ENCODE data around the gene ZNF813. TPM values are rescaled to one million over a fixed set of nuclear protein-coding genes. Genes with fewer than 3 reads are reported as not detected.
A peak's percentile ranks its signal among the peaks of the same experiment; 100 is the strongest.

Gene ZNF813
- total and polyA plus RNA-seq, 9 of the 15 experiments (the other 6 are each of a cell fraction or from before 2014, with no cell fraction given), result 1.3 to 8.0 (median 5.3) TPM

DNA sequence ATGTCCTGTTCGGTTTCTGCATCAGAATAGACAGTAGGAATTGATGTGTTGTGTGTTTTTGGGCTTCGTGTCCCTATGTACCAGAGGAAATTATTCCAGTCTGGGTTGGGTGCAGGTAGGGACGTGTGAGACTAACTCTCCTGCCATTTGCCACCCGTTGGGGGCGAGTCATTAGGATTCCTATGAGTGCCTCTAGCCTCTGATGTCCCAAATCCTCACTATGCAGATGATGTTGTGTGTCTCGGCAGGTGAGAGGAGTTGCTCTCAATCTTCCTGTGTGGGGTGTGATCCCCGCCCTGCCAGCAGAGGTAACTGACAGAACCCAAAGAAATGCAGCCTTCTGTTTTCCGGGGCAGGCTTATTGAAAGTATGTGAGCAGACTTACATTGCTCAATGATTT, 39.2 kb downstream of the ZNF813 start (continued):
- no peak for TF ChIP-seq ZNF445 (CRISPR knock-in tag; IDR thresholded peaks at IDR 0.05; ENCODE audit: low read depth)
- TF ChIP-seq, protein P1, sequence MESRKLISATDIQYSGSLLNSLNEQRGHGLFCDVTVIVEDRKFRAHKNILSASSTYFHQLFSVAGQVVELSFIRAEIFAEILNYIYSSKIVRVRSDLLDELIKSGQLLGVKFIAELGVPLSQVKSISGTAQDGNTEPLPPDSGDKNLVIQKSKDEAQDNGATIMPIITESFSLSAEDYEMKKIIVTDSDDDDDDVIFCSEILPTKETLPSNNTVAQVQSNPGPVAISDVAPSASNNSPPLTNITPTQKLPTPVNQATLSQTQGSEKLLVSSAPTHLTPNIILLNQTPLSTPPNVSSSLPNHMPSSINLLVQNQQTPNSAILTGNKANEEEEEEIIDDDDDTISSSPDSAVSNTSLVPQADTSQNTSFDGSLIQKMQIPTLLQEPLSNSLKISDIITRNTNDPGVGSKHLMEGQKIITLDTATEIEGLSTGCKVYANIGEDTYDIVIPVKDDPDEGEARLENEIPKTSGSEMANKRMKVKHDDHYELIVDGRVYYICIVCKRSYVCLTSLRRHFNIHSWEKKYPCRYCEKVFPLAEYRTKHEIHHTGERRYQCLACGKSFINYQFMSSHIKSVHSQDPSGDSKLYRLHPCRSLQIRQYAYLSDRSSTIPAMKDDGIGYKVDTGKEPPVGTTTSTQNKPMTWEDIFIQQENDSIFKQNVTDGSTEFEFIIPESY (CRISPR knock-in tag; IDR thresholded peaks at IDR 0.05), result no peak
- TF ChIP-seq MTA1 (IDR thresholded peaks at IDR 0.05; ENCODE audit: borderline replicate concordance), result no peak
- TF ChIP-seq FOS (IDR thresholded peaks at IDR 0.05; ENCODE audit: extremely low read depth, insufficient read length), result no peak
- no peak for TF ChIP-seq SRSF7 (optimal IDR thresholded peaks at IDR 0.05; ENCODE audit: low read depth, low read length)
- TF ChIP-seq PPARD (CRISPR knock-in tag; IDR thresholded peaks at IDR 0.05), result no peak
- TF ChIP-seq MCM2 (IDR thresholded peaks at IDR 0.05; ENCODE audit: low read depth), result no peak

GRCh38 chr19:53507523-53508442, 40.2 kb downstream of the ZNF813 start:
- ChIA-PET POLR2A (interaction anchor here (0.6 to 1.1 kb wide), 3 partner anchors 8 to 94 kb away, joined by 3 to 5 read pairs (median 3); no protein-coding TSS in a partner anchor), CTCF (ENCODE audit: low intra/inter-chr PET ratio) (no interaction called here)
- WGBS (ENCODE audit: insufficient coverage, low coverage, missing lambda C conversion rate), result under 1% methylated on average over 14 of the region's 17 CpGs
- Histone ChIP-seq H3K79me2 (ENCODE audit: control insufficient read depth, insufficient read depth, low read length) (no peaks in the 10 kb centered on the region), H3K27ac (ENCODE audit: extremely low read depth, low read depth, low read length) (no peak overlapping the region), H4K20me1 (replicated peaks; ENCODE audit: control insufficient read depth, insufficient read depth, low read length) (no peaks in the 10 kb centered on the region), H3K9me1 (ENCODE audit: control insufficient read depth, insufficient read depth, low read length) (no peaks in the 10 kb centered on the region), H3K36me3 (ENCODE audit: control insufficient read depth, insufficient read depth, low read length) (no peaks in the 10 kb centered on the region), H3K4me3 (no peak overlapping the region), H3K9ac (ENCODE audit: insufficient read depth in 1 of 2, low read depth in 2 of 2, low read length in 2 of 2) (no peak overlapping the region), H3K4me2 (ENCODE audit: insufficient read depth, low read length) (no peak overlapping the region), H3K4me1 (replicated peaks in 1 of 2; ENCODE audit: control insufficient read depth in 2 of 2, insufficient read depth in 2 of 2, low read length in 2 of 2) (no peaks in the 10 kb centered on the region), H2AFZ (ENCODE audit: low read depth, low read length) (no peak overlapping the region), H3K9me3 (replicated peaks; ENCODE audit: control insufficient read depth, insufficient read depth, low read depth, low read length) (no peaks in the 10 kb centered on the region), H3K27me3 (ENCODE audit: control insufficient read depth in 2 of 2, insufficient read depth in 2 of 2, low read length in 2 of 2) (peaks cover 4 to 19% of the 10 kb centered on the region in 2 experiments; a peak in 3 of 5 replicates)
- no TSS peak for BruUV-seq (replicated peaks)
- in situ Hi-C loops (cut with MboI), result no loop called here
- ATAC-seq (no peak), FAIRE-seq (no peak), DNase-seq (ENCODE audit: extremely low read depth in 1 of 4, low spot score in 3 of 4) (no peak)
- intact Hi-C loops (cut with micrococcal nuclease), result no loop called here
- TF ChIP-seq ZSCAN32 (CRISPR knock-in tag; IDR thresholded peaks at IDR 0.05) (no peak), TFE3 (CRISPR knock-in tag; IDR thresholded peaks at IDR 0.05) (peak; percentile 61), PCBP2 (IDR thresholded peaks at IDR 0.05; ENCODE audit: low read depth, low read length, poor library complexity, severe bottlenecking) (no peak), ILK (tag; IDR thresholded peaks at IDR 0.05; ENCODE audit: borderline replicate concordance, low read depth) (no peak), HNRNPUL1 (IDR thresholded peaks at IDR 0.05; ENCODE audit: low read length) (no peak), NFE2 (IDR thresholded peaks at IDR 0.05; ENCODE audit: low read depth) (no peak), ZNF174 (CRISPR knock-in tag; IDR thresholded peaks at IDR 0.05) (no peak)
- TF ChIP-seq, protein P2, sequence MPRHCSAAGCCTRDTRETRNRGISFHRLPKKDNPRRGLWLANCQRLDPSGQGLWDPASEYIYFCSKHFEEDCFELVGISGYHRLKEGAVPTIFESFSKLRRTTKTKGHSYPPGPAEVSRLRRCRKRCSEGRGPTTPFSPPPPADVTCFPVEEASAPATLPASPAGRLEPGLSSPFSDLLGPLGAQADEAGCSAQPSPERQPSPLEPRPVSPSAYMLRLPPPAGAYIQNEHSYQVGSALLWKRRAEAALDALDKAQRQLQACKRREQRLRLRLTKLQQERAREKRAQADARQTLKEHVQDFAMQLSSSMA (CRISPR knock-in tag; IDR thresholded peaks at IDR 0.05), result no peak

Measured in K562 (cell line).